ENCODE measurements around the gene SLC25A19. TPM values are rescaled to one million over a fixed set of nuclear protein-coding genes. Genes with fewer than 3 reads are reported as not detected.

SLC25A19 gene
- total RNA-seq, 2 experiments from 2014 or later = 113 to 144 TPM

DNA sequence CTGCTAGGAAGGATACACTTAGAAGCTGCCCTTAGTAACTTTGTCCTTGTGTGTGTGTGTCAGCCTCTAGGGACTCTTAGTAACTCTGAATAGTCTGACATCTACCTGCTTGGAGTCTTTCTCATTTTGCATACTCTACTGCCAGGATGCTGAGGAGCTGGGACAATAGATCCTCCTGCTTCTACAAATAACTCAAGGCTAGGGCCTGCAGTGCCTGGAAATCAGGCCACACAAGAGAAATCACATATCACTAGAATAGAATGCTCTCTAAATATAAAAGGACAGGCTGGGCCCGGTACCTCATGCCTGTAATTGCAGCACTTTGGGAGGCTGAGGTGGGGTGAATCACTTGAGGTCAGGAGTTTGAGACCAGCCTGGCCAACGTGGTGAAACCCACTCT is 38.5 kb upstream of the SLC25A19 start:
- Histone ChIP-seq H2AFZ (ENCODE audit: low read length) (no peak overlapping the region), H3K4me1 (ENCODE audit: insufficient read depth, low read length, poor library complexity, severe bottlenecking) (peaks cover 59% of the 10 kb centered on the region), H3K79me2 (ENCODE audit: insufficient read depth, low read depth, low read length) (peaks cover 84% of the 10 kb centered on the region), H3K9me2 (ENCODE audit: insufficient read depth, low read length) (no peaks in the 10 kb centered on the region), H3K4me2 (ENCODE audit: low read length) (no peak overlapping the region), H3K4me3 (ENCODE audit: low read depth, low read length, poor library complexity, severe bottlenecking) (no peak overlapping the region), H4K20me1 (ENCODE audit: insufficient read depth, low read length) (no peaks in the 10 kb centered on the region), H3K9me3 (ENCODE audit: low read length) (no peaks in the 10 kb centered on the region), H3K27ac (ENCODE audit: low read depth, low read length, poor library complexity, severe bottlenecking) (peak overlapping the region; percentile 16), H3K36me3 (ENCODE audit: insufficient read depth, low read length) (peaks cover 89% of the 10 kb centered on the region)
- CTCF ChIA-PET (ENCODE audit: unreplicated experiment) = no interaction called here
- POLR2A ChIA-PET = interaction anchor here (23.2 kb wide), 1 partner anchor 15 kb away, joined by 393 read pairs; no protein-coding TSS in a partner anchor
- no TSS peak for BruUV-seq (replicated peaks)
- no peak for TF ChIP-seq EZH2phosphoT487 (IDR thresholded peaks at IDR 0.05; ENCODE audit: borderline replicate concordance, low read depth, low read length)
- TF ChIP-seq, protein P1, sequence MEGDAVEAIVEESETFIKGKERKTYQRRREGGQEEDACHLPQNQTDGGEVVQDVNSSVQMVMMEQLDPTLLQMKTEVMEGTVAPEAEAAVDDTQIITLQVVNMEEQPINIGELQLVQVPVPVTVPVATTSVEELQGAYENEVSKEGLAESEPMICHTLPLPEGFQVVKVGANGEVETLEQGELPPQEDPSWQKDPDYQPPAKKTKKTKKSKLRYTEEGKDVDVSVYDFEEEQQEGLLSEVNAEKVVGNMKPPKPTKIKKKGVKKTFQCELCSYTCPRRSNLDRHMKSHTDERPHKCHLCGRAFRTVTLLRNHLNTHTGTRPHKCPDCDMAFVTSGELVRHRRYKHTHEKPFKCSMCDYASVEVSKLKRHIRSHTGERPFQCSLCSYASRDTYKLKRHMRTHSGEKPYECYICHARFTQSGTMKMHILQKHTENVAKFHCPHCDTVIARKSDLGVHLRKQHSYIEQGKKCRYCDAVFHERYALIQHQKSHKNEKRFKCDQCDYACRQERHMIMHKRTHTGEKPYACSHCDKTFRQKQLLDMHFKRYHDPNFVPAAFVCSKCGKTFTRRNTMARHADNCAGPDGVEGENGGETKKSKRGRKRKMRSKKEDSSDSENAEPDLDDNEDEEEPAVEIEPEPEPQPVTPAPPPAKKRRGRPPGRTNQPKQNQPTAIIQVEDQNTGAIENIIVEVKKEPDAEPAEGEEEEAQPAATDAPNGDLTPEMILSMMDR (conservative IDR thresholded peaks at IDR 0.05; ENCODE audit: low read length) = no peak
- intact Hi-C loops (cut with micrococcal nuclease; ENCODE audit: unreplicated experiment) = no loop called here
- DNase-seq (ENCODE audit: low spot score) = no peak

DNA sequence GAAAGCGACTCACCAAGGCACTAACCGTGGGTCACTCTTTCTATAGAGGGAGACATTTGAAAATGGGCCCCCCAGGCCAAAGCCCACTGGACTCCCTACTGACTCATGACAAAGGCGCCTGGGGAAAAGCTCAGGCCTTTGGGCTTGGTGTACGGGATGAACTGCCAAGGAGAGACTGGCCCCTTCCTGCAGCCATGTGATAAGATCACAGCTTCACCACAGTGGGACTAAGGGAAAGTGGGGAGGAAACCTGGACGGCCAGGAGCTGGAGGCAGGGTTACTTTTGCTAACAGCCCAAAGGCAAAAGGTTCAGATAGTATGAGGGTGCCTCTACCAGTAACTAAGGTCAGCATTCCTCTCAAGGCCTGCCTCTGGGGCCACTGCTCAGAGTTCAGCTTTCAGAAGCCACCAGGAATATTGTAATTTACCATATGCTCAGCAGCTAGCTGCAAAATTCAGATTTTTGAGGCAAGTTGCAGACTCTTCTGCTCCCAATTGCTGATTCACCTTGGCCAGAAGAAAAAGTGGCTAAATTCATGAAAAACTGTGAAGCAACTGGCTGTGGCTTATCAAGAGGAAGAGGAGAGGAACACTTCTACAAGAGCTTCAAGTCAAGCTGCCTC is 37.1 kb upstream of the SLC25A19 start:
- ChIA-PET POLR2A (interaction anchor here (0.7 to 23.2 kb wide), 8 partner anchors 9 to 625 kb away, joined by 3 to 393 read pairs (median 6); partner anchors contain the start of gene SLC25A19), CTCF (ENCODE audit: unreplicated experiment) (interaction anchor here (0.6 to 1.4 kb wide), 2 partner anchors 11 to 56 kb away, joined by 3 to 6 read pairs; partner anchors contain the start of gene MIF4GD)
- Histone ChIP-seq H3K79me2 (ENCODE audit: insufficient read depth, low read depth, low read length) (peaks cover 84% of the 10 kb centered on the region), H3K4me2 (ENCODE audit: low read length) (no peak overlapping the region), H3K36me3 (ENCODE audit: insufficient read depth, low read length) (peaks cover 89% of the 10 kb centered on the region), H3K4me3 (ENCODE audit: low read depth, low read length, poor library complexity, severe bottlenecking) (no peak overlapping the region), H3K27ac (ENCODE audit: low read depth, low read length, poor library complexity, severe bottlenecking) (peak overlapping the region; percentile 47), H3K9me2 (ENCODE audit: insufficient read depth, low read length) (no peaks in the 10 kb centered on the region), H3K9me3 (ENCODE audit: low read length) (no peaks in the 10 kb centered on the region), H3K4me1 (ENCODE audit: insufficient read depth, low read length, poor library complexity, severe bottlenecking) (peaks cover 58% of the 10 kb centered on the region), H2AFZ (ENCODE audit: low read length) (no peak overlapping the region), H4K20me1 (ENCODE audit: insufficient read depth, low read length) (no peaks in the 10 kb centered on the region)
- BruUV-seq (replicated peaks) = no TSS peak
- intact Hi-C loops (cut with micrococcal nuclease; ENCODE audit: unreplicated experiment) = no loop called here
- DNase-seq (ENCODE audit: low spot score) = no peak
- no peak for TF ChIP-seq EZH2phosphoT487 (IDR thresholded peaks at IDR 0.05; ENCODE audit: borderline replicate concordance, low read depth, low read length)
- TF ChIP-seq, protein P1 (conservative IDR thresholded peaks at IDR 0.05; ENCODE audit: low read length) = no peak

DNA sequence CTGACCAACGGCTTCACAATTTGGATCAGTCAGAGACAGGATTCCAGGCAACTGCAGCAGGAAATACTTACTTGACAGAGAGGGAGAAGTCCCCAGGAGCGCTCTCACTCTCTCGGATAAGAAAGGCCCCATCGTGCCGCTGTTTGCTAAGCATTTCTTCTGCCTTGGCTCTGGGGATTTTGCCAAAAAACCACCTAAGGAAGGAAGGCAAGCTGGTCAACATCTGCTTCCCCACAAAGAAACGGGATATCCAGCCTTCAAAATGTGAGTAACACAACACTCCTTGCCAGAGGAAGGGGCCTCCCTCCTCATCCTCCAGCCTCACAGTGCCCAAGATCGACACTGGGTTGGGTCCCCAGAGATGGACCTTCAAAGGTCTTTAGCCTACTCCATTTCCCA is 36.6 kb upstream of the SLC25A19 start:
- no TSS peak for BruUV-seq (replicated peaks)
- intact Hi-C loops (cut with micrococcal nuclease; ENCODE audit: unreplicated experiment) = no loop called here
- POLR2A ChIA-PET = interaction anchor here (0.7 to 23.2 kb wide), 6 partner anchors 9 to 86 kb away, joined by 3 to 393 read pairs (median 6); no protein-coding TSS in a partner anchor

More for the DNA sequence above, 36.6 kb upstream of the SLC25A19 start:
- Histone ChIP-seq H3K9me3 (ENCODE audit: low read length) (no peaks in the 10 kb centered on the region), H3K9me2 (ENCODE audit: insufficient read depth, low read length) (no peaks in the 10 kb centered on the region), H3K4me2 (ENCODE audit: low read length) (no peak overlapping the region), H4K20me1 (ENCODE audit: insufficient read depth, low read length) (no peaks in the 10 kb centered on the region), H2AFZ (ENCODE audit: low read length) (no peak overlapping the region), H3K4me1 (ENCODE audit: insufficient read depth, low read length, poor library complexity, severe bottlenecking) (peaks cover 58% of the 10 kb centered on the region), H3K36me3 (ENCODE audit: insufficient read depth, low read length) (peaks cover 89% of the 10 kb centered on the region), H3K27ac (ENCODE audit: low read depth, low read length, poor library complexity, severe bottlenecking) (peak overlapping the region; percentile 47), H3K79me2 (ENCODE audit: insufficient read depth, low read depth, low read length) (peaks cover 84% of the 10 kb centered on the region), H3K4me3 (ENCODE audit: low read depth, low read length, poor library complexity, severe bottlenecking) (no peak overlapping the region)
- TF ChIP-seq, protein P1 (conservative IDR thresholded peaks at IDR 0.05; ENCODE audit: low read length) = no peak
- no peak for TF ChIP-seq EZH2phosphoT487 (IDR thresholded peaks at IDR 0.05; ENCODE audit: borderline replicate concordance, low read depth, low read length)
- CTCF ChIA-PET (ENCODE audit: unreplicated experiment) = interaction anchor here (1.4 kb wide), 1 partner anchor 12 kb away, joined by 6 read pairs; no protein-coding TSS in a partner anchor
- no peak for DNase-seq (ENCODE audit: low spot score)
